NCI-H1092 treated with DMSO at 0.1 percent for 48 hours (cell line): Measurements from ENCODE around the gene CD200R1.
"Not testable (repeated sequence)": the region's sequence is repeated elsewhere in the genome, so short reads cannot be mapped to it uniquely, and the experiment has no call there.

Experiments used
- DNase-seq: peaks from one replicate; lab custom pipeline; 2025; lab: John Stamatoyannopoulos, UW

CD200R1 gene

DNA sequence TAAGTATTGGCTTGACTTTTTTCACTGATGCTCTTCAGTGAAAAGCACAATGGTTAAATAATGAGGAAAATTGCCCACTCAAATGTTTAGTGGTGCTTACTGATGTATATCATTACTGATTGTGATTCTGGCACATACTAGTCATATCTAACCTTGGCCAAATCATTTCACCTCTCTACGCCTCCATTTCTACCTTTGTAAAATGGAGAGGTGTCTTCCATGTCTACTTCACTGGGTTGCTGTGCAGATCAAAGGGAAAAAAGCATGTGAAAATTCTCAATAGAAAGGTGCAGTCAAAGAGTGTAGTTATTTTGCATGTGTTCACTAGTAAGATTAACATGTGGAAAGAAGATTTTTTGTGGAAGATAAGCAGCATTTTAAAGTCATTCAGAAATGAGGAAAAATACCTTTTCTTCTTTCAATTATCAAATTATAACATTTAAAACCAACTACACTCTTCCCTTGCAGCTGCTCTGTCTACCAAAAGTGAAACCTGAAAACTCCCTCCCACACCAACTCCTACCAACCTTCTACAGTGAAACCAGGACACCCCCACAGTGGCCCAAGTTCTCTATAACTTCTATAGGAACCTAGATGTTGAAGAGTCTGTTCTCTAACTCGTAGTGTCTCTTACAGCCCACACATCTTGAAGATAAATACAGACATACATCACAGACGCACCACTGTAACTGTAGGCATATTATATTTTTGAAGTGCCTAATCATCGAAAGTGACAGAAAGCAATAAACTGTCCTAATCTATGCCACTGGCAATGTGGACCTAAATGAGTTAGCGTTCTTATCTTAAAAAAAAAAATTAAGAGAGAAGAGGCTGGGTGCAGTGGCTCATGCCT is 1.4 kb downstream of the CD200R1 start:
- no peak for DNase-seq

DNA sequence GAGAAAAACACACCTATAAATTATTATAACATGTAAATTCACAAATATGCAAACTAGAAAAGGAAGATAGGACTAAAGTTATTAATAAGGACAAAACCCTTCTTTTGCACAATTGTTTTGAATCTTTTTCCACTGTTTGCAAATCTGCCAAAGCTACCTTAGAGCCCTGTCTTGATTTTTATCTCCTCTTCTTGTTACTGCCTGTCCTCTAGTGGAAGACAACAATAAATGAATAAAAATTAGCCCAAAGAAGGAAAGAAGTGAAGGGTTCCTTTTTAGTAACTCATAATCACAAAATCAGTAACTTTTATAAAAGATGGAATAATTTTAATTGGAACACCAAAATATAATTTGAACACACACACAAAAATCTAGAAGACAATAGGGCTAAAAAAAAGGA is 2.7 kb downstream of the CD200R1 start:
- DNase-seq = no peak

DNA sequence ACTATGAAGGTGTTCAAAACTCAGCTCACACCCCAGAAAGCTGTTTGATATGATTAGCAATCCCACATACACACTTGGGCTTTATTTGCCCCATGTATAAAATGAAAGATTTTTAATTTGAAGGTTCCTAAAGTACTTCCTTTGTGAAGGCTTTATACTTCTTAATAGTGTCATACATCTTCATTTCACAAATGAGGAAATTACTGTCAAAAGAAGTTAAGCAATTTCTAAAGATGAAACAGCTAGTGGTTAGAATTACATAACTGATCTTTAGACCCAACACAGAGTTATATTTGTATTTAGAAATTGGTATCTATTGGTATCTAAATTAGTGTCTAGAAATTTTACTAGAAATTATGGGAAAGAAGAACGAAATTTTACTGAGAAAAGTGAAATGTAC is 7.1 kb downstream of the CD200R1 start:
- no peak for DNase-seq

- DNase-seq = no peak
Measured at GRCh38 chr3:112967425-112967824, 7.5 kb downstream of the CD200R1 start.

GRCh38 chr3:112966633-112967032 is 8.3 kb downstream of the CD200R1 start:
- DNase-seq = no peak

DNA sequence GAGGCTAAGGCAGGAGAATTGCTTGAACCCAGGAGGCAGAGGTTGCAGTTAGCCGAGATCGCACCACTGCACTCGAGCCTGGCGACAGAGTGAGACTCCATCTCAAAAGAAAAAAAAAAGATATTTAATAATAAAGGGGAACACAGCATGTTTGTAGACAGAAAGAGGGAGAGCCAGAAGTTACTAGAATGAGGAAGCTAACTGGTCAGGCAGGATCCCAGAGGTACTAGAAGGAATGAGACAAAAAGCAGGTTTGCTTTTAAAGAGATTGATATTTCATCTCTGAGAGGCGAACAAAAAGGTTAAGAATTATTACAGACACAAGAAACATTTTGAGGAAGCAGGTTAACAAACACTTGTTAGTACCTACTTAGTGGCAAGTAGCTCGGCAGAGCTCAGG is 9.2 kb downstream of the CD200R1 start:
- no peak for DNase-seq

DNA sequence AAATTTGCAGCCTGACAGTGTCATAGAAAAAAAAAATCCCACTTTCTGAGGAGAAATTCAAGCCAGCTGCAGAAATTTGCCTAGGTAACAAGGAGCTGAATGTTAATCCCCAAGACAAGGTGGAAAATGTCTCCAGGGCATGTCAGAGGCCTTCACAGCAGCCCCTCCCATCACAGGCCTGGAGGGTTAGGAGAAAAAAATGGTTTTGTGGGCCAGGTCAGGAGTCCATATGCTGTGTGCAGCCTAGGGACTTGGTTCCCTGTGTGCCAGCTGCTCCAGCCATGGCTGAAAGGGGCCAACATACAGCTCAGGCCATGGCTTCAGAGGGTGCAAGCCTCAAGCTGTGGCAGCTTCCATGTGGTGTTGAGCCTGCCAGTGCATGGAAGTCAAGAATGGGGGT is 11.2 kb downstream of the CD200R1 start:
- no peak for DNase-seq

DNA sequence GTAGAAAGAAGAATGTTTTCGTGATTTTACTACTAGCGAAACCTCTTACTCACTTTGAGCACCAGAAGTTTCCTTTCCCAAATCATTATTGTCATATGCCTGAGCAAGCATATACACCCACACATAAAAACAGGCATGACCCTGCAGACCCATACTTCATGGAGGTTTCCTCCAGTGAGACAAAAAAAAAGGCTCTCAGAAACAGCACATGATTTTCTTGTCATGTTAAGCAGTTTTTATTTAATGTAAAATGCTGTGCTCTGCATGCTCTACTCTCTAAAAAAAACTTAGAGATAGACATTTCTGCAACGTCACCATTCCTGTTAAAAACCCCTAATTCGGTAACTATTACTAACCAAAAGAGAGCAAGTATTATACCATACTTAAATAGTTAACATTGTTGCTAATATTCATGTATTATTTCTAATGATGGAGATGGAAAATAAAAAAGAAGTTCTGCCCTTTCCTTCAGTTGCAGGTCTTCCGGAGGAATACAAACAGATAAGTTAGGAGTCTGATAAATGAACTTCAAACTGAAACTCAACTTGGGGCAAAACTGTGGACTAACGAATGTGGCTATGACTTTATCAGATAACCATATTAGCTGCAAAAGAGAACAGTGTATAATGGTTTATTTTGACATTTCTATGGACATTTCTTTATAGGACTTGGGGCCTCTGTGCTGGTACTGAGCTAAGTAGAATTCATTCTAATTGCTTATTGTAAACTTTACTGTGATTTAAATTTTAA is 15.9 kb downstream of the CD200R1 start:
- no peak for DNase-seq

- DNase-seq = no peak
Measured at GRCh38 chr3:112956351-112956750, 18.6 kb downstream of the CD200R1 start.

DNA sequence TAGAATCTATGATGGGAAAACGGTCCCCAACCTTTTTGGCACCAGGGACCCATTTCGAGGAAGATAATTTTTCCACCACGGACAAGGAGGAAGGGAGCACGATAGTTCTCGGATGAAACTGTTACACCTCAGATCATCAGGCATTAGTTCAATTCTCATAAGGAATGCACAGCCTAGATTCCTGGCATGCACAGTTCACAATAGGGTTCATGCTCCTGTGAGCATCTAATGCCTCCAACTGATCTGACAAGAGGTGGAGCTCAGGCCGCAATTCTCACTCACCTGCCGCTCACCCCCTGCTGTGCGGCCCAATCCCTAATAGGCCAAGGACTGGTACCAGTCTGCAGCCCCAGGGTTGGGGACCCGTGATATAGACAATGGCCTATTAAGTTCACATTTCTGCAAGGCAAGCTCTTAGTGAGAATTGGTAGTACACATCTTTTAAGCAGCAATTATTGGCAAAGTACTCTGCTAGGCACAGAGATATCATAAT is 26.5 kb downstream of the CD200R1 start:
- DNase-seq = no peak

GRCh38 chr3:112931736-112932521 is 43.0 kb downstream of the CD200R1 start:
- no peak for DNase-seq

DNA sequence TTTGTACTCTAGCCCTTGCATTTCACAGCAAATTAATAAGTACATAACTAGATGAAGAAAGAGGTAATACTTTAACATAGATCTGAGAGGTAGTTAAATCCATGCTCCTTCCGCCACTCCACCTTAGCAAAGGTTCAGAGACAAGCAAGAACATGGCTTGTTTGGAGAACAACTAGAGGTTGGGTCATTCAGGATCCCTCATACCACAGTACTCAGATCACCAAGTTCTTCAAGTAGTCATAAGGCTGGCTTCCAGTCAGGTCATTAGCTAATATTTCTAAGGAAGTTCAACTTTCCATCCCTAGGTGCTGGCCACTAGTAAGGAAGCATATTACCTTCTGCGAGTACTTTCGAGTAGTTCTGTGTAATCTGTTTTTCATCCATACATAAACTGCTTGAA is 44.1 kb downstream of the CD200R1 start:
- DNase-seq = no peak

DNA sequence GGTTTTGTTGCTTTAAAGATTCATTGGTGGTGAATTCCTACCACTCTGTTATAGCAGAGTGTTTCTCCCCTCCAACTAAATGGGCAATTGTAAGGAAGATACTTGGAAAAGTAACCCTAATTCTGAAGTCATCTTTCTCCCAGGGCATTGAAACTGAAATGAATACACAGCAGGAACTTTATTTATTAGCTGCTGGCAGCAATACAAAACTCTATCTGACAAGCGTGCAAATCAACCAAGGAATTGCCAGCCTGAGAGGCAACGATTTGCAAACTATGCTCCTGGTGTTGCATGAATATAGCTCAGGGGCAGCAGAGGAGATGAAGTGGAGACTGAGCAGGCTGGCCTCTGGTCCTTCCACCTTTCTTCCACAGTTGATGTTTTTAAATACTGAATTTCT is 48.9 kb downstream of the CD200R1 start:
- no peak for DNase-seq

DNA sequence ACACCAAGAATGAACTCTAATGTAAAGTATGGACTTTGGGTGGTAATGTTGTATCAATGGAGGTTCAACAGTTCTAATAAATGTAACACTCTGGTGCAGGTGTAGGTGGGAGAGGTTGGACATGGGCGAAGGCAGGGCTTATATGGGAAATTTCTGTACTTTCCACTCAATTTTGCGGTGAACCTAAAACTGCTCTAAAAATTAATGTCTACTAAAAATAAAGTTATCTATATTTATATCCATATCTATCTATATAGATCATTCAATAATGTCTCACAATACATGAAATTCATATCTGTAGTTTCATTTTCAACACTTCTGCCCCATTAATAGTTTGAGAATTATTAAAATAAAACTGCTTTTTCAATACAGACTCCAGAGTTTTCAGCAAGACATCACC is 49.3 kb downstream of the CD200R1 start:
- no peak for DNase-seq

DNA sequence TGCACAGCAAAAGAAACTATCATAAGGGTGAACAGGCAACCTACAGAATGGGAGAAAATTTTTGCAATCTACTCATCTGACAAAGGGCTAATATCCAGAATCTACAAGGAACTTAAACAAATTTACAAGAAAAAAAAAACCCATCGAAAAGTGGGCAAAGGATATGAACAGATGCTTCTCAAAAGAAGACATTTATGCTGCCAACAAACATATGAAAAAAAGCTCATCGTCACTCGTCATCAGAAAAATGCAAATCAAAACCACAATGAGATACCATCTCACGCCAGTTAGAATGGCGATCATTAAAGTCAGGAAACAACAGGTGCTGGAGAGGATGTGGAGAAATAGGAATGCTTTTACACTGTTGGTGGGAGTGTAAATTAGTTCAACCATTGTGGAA is 55.4 kb downstream of the CD200R1 start:
- DNase-seq = not testable (repeated sequence)

GRCh38 chr3:112908252-112908651 is 66.7 kb downstream of the CD200R1 start:
- DNase-seq = no peak

GRCh38 chr3:112904786-112905185 is 70.1 kb downstream of the CD200R1 start:
- DNase-seq = no peak

DNA sequence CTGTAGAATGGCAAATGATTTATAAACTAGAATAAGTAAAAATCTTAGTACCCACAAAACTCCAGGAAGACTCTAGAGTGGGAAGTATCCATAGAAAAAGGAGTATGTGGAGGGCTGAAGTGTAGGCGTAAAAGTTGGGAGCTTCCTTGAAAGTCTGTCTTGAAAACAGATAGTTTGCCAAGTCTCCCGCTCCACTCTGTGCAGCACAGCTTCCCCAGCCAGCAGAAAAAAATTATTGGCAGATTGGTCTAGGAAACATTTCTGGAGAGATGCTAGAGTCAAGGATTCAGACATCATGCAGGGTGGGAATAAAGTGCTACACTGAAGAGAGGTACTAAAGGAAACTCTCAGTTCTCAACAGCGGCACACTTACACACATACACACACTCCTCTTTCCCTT is 74.8 kb downstream of the CD200R1 start:
- no peak for DNase-seq

DNA sequence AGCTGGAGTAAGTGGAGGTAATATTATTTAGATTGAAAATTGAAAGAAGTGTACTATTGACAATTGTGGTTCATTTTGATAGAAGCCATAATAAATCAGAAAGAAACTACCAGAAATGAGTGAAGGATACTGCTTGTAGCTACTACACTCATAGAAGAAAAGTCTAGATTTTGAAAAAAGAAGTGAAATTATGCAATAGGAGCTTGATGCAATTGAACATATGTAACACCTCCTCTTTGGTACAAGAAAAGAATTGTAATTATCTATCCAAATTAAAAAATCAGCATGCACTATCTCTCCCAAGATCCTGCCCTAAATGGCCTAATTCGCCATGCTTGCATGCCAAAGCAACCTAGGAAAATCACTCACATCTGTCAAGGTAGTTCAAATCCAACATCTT is 77.1 kb downstream of the CD200R1 start:
- no peak for DNase-seq

GRCh38 chr3:112894258-112894657 is 80.6 kb downstream of the CD200R1 start:
- no peak for DNase-seq

DNA sequence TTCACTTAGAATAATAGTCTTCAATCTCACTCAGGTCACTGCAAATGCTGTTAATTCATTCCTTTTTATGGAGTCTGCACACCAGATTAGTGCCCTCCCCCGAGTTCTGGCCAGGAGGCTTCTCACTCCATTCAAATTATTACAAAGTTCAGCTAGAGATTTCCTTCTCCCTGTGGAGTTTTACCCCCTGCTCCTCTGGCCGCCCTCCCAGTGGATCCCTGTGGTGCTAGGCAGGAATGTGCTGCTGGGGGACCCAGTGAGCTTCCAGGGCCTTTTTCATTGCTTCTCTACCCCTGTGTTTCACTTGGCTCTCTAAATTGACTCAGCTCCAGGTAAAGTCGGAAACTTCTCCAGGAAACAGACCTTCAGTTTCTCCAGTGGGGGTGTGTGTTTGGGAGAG is 85.5 kb downstream of the CD200R1 start:
- DNase-seq = no peak

- DNase-seq = no peak
Measured at GRCh38 chr3:112888381-112889085, 86.4 kb downstream of the CD200R1 start.
